K562 (cell line): ENCODE results near the gene ANO4.

ENCODE experiments used
- FOXJ3 ChIP-seq: sonication (generic); formaldehyde crosslinking; IDR thresholded peaks from 2 replicates; pipeline ENCODE4 v1.4.0; 2020; ENCODE audit warnings: mild to moderate bottlenecking, missing genetic modification reagents
- KDM1A ChIP-seq, 2 experiments: fragments of 450-650 bp; IDR thresholded peaks; 2 replicates each; pipeline ENCODE4 v1.6.1; 2016; ENCODE audit warnings: mild to moderate bottlenecking in 2 of 2
- POLR2A ChIP-seq: fragments of 450-650 bp; conservative IDR thresholded peaks from 2 replicates; pipeline ENCODE4 v1.6.1; 2016
- PTTG1 ChIP-seq: fragments of 450-650 bp; IDR thresholded peaks from 2 replicates; pipeline ENCODE4 v1.6.1; 2016; ENCODE audit warnings: low read depth, mild to moderate bottlenecking, missing genetic modification characterization, missing compliant biosample characterization
- ZKSCAN1 ChIP-seq: fragments of 150-350 bp; IDR thresholded peaks from 2 replicates; pipeline ENCODE4 v1.6.1; 2016; ENCODE audit warnings: low read depth, low read length
- ZNF384 ChIP-seq: IDR thresholded peaks from 2 replicates; pipeline ENCODE4 v1.6.1; 2012; ENCODE audit warnings: low read depth, low read length, improper control_type of control experiment
- TF ChIP-seq, protein P1 (sequence below): fragments of 250-450 bp; sonication (Bioruptor Pico); IDR thresholded peaks from 2 replicates; pipeline ENCODE4 v1.4.0; 2020; ENCODE audit warnings: mild to moderate bottlenecking
- TF ChIP-seq, protein P2 (sequence below): fragments of 200-800 bp; sonication (Bioruptor generic); IDR thresholded peaks from 2 replicates; pipeline ENCODE4 v1.6.1; 2017; ENCODE audit warnings: missing genetic modification characterization, missing compliant biosample characterization
- TF ChIP-seq, protein P3 (sequence below): sonication (generic); formaldehyde crosslinking; IDR thresholded peaks from 2 replicates; pipeline ENCODE4 v1.9.0; 2022; ENCODE audit warnings: mild to moderate bottlenecking, missing genetic modification reagents
- TF ChIP-seq, protein P4 (sequence below): fragments of 250-450 bp; sonication (Bioruptor Pico); IDR thresholded peaks from 2 replicates; pipeline ENCODE4 v1.5.0; 2020; ENCODE audit warnings: mild to moderate bottlenecking, borderline replicate concordance

DNA sequence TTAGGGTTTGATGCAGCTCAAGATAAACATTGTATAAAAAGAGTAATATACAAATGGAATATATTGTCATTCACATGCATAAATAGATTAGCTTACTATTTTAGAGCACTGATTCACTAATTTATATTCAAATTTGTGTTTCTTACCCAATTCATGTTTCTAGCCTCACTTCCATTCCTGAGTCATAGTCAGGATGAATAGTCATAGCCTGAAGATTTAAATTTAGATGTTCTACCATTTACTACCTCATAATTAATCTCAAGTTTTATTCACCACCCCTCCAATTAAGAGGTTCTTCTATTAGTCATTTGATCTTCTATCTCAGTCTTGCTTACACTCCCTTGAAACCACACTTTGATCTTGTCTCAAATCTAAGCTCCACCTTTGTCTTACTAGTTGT lies 38.7 kb downstream of the ANO4 start:
- TF ChIP-seq POLR2A (no peak), ZNF384 (no peak), ZKSCAN1 (no peak), PTTG1 (no peak), KDM1A (IDR thresholded peaks at IDR 0.05) (no peak), FOXJ3 (CRISPR knock-in tag) (no peak)
- TF ChIP-seq, protein P1, sequence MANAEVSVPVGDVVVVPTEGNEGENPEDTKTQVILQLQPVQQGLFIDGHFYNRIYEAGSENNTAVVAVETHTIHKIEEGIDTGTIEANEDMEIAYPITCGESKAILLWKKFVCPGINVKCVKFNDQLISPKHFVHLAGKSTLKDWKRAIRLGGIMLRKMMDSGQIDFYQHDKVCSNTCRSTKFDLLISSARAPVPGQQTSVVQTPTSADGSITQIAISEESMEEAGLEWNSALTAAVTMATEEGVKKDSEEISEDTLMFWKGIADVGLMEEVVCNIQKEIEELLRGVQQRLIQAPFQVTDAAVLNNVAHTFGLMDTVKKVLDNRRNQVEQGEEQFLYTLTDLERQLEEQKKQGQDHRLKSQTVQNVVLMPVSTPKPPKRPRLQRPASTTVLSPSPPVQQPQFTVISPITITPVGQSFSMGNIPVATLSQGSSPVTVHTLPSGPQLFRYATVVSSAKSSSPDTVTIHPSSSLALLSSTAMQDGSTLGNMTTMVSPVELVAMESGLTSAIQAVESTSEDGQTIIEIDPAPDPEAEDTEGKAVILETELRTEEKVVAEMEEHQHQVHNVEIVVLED: no peak
- TF ChIP-seq, protein P2, sequence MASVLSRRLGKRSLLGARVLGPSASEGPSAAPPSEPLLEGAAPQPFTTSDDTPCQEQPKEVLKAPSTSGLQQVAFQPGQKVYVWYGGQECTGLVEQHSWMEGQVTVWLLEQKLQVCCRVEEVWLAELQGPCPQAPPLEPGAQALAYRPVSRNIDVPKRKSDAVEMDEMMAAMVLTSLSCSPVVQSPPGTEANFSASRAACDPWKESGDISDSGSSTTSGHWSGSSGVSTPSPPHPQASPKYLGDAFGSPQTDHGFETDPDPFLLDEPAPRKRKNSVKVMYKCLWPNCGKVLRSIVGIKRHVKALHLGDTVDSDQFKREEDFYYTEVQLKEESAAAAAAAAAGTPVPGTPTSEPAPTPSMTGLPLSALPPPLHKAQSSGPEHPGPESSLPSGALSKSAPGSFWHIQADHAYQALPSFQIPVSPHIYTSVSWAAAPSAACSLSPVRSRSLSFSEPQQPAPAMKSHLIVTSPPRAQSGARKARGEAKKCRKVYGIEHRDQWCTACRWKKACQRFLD (CRISPR knock-in tag): no peak
- TF ChIP-seq, protein P3, sequence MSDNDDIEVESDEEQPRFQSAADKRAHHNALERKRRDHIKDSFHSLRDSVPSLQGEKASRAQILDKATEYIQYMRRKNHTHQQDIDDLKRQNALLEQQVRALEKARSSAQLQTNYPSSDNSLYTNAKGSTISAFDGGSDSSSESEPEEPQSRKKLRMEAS: no peak
- TF ChIP-seq, protein P4, sequence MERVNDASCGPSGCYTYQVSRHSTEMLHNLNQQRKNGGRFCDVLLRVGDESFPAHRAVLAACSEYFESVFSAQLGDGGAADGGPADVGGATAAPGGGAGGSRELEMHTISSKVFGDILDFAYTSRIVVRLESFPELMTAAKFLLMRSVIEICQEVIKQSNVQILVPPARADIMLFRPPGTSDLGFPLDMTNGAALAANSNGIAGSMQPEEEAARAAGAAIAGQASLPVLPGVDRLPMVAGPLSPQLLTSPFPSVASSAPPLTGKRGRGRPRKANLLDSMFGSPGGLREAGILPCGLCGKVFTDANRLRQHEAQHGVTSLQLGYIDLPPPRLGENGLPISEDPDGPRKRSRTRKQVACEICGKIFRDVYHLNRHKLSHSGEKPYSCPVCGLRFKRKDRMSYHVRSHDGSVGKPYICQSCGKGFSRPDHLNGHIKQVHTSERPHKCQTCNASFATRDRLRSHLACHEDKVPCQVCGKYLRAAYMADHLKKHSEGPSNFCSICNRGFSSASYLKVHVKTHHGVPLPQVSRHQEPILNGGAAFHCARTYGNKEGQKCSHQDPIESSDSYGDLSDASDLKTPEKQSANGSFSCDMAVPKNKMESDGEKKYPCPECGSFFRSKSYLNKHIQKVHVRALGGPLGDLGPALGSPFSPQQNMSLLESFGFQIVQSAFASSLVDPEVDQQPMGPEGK (CRISPR knock-in tag): no peak
